ENCODE measurements around the gene VENTX. TPM values are rescaled to one million over a fixed set of nuclear protein-coding genes. Genes with fewer than 3 reads are reported as not detected.

Gene VENTX
- total RNA-seq, 1 donor from 2014 or later, result 0.23 TPM

GRCh38 chr10:133190225-133190624, 47.4 kb upstream of the VENTX start:
- Mint-ChIP-seq H3K27ac (ENCODE audit: unreplicated experiment) (no peak overlapping the region), H3K9me3 (ENCODE audit: unreplicated experiment) (no peaks in the 10 kb centered on the region), H3K27me3 (ENCODE audit: unreplicated experiment) (peaks cover 7% of the 10 kb centered on the region), H3K36me3 (ENCODE audit: low read depth, unreplicated experiment) (peaks cover 5% of the 10 kb centered on the region), H3K4me3 (ENCODE audit: unreplicated experiment) (no peak overlapping the region), H3K4me1 (ENCODE audit: unreplicated experiment) (no peaks in the 10 kb centered on the region)
- TF ChIP-seq CTCF (IDR thresholded peaks at IDR 0.05; ENCODE audit: unreplicated experiment), result no peak
- no peak for DNase-seq (ENCODE audit: low spot score)

GRCh38 chr10:133191651-133192050, 46.0 kb upstream of the VENTX start:
- no peak for DNase-seq (ENCODE audit: low spot score)
- H3K4me3 Mint-ChIP-seq (ENCODE audit: unreplicated experiment), result no peak overlapping the region
- no peaks in the 10 kb centered on the region for H3K4me1 Mint-ChIP-seq (ENCODE audit: unreplicated experiment)
- peaks cover 10% of the 10 kb centered on the region for H3K27me3 Mint-ChIP-seq (ENCODE audit: unreplicated experiment)
- TF ChIP-seq CTCF (IDR thresholded peaks at IDR 0.05; ENCODE audit: unreplicated experiment), result no peak
- H3K36me3 Mint-ChIP-seq (ENCODE audit: low read depth, unreplicated experiment), result peaks cover 5% of the 10 kb centered on the region
- H3K27ac Mint-ChIP-seq (ENCODE audit: unreplicated experiment), result no peak overlapping the region
- H3K9me3 Mint-ChIP-seq (ENCODE audit: unreplicated experiment), result no peaks in the 10 kb centered on the region

- Mint-ChIP-seq H3K9me3 (ENCODE audit: unreplicated experiment) (no peaks in the 10 kb centered on the region), H3K4me3 (ENCODE audit: unreplicated experiment) (no peak overlapping the region), H3K27ac (ENCODE audit: unreplicated experiment) (no peak overlapping the region), H3K36me3 (ENCODE audit: low read depth, unreplicated experiment) (peaks cover 5% of the 10 kb centered on the region), H3K27me3 (ENCODE audit: unreplicated experiment) (peaks cover 8% of the 10 kb centered on the region), H3K4me1 (ENCODE audit: unreplicated experiment) (no peaks in the 10 kb centered on the region)
- no peak for DNase-seq (ENCODE audit: low spot score)
- TF ChIP-seq CTCF (IDR thresholded peaks at IDR 0.05; ENCODE audit: unreplicated experiment), result no peak
Measured at GRCh38 chr10:133194151-133194550, 43.5 kb upstream of the VENTX start.

- H3K4me3 Mint-ChIP-seq (ENCODE audit: unreplicated experiment), result no peak overlapping the region
- peaks cover 11% of the 10 kb centered on the region for H3K27me3 Mint-ChIP-seq (ENCODE audit: unreplicated experiment)
- TF ChIP-seq CTCF (IDR thresholded peaks at IDR 0.05; ENCODE audit: unreplicated experiment), result no peak
- H3K9me3 Mint-ChIP-seq (ENCODE audit: unreplicated experiment), result no peaks in the 10 kb centered on the region
- DNase-seq (ENCODE audit: low spot score), result no peak
- H3K36me3 Mint-ChIP-seq (ENCODE audit: low read depth, unreplicated experiment), result peaks cover 5% of the 10 kb centered on the region
- no peaks in the 10 kb centered on the region for H3K4me1 Mint-ChIP-seq (ENCODE audit: unreplicated experiment)
- H3K27ac Mint-ChIP-seq (ENCODE audit: unreplicated experiment), result no peak overlapping the region
Measured at GRCh38 chr10:133195096-133195495, 42.6 kb upstream of the VENTX start.

- TF ChIP-seq CTCF (IDR thresholded peaks at IDR 0.05; ENCODE audit: unreplicated experiment), result no peak
- peaks cover 5% of the 10 kb centered on the region for H3K36me3 Mint-ChIP-seq (ENCODE audit: low read depth, unreplicated experiment)
- H3K4me1 Mint-ChIP-seq (ENCODE audit: unreplicated experiment), result no peaks in the 10 kb centered on the region
Measured at GRCh38 chr10:133195611-133196010, 42.0 kb upstream of the VENTX start.

More at GRCh38 chr10:133195611-133196010, 42.0 kb upstream of the VENTX start:
- Mint-ChIP-seq H3K4me3 (ENCODE audit: unreplicated experiment) (no peak overlapping the region), H3K27ac (ENCODE audit: unreplicated experiment) (no peak overlapping the region), H3K27me3 (ENCODE audit: unreplicated experiment) (peaks cover 10% of the 10 kb centered on the region), H3K9me3 (ENCODE audit: unreplicated experiment) (no peaks in the 10 kb centered on the region)
- no peak for DNase-seq (ENCODE audit: low spot score)

All from endothelial cell (in vitro differentiated cells).